HepG2 (cell line): ENCODE measurements around the gene UBE2D4. TPM values are rescaled to one million over a fixed set of nuclear protein-coding genes. Genes with fewer than 3 reads are reported as not detected.

Experiments used
- ATAC-seq: fragments of 200-7000 bp; cut with Tn5 transposase; 3 replicates; pipeline ENCODE4 v1.9.1; 2020; ENCODE audit warnings: mild to moderate bottlenecking, moderate library complexity
- BruUV-seq: library from RNA; stranded (reverse); fragments of 400-500 nt; replicated peaks from 2 replicates; lab custom pipeline; 2021; lab: Mats Ljungman, UMichigan
- CTCF ChIA-PET: fragments of 300-600 bp; formaldehyde crosslinking; extraction: SDS; loops from one replicate; lab custom pipeline; 2021; ENCODE audit warnings: low total read pairs, inconsistent platforms, low intra/inter-chr PET ratio; lab: Yijun Ruan, JAX
- POLR2A ChIA-PET: fragments of 350-600 bp; sonication (Branson Sonifier 250); formaldehyde crosslinking; loops from one replicate; lab custom pipeline; 2020; ENCODE audit warnings: antibody characterized with exemption, inconsistent platforms; lab: Yijun Ruan, JAX
- DNase-seq: peaks from one replicate; pipeline ENCODE4 v3.0.0-alpha.2; 2015; ENCODE audit warnings: low spot score
- FAIRE-seq: peaks from 3 replicates; lab custom pipeline; 2011; peaks lifted over from hg19 to GRCh38; lab: Jason Lieb, UNC
- H2AFZ ChIP-seq: one replicate; pipeline ENCODE4 v1.6.1; 2011; ENCODE audit warnings: low read length, inconsistent platforms
- H3K27ac ChIP-seq: fragments of 300-600 bp; 3 replicates; pipeline ENCODE4 v1.8.0; 2011; ENCODE audit warnings: mixed run types, mild to moderate bottlenecking, mixed read lengths, low read length, inconsistent platforms; ENCODE audit not compliant: insufficient read depth; ENCODE audit errors: extremely low read length
- H3K27me3 ChIP-seq, 2 experiments: fragments of 200-600 bp in 1 of 2; 2 replicates in 1 of 2; 3 replicates in 1 of 2; pipeline versions ENCODE4 v1.6.0 to v1.8.0; 2011; ENCODE audit warnings: low read length in 2 of 2, mild to moderate bottlenecking in 2 of 2, moderate library complexity in 2 of 2, inconsistent platforms in 1 of 2; ENCODE audit not compliant: insufficient read depth in 2 of 2, control insufficient read depth in 1 of 2
- H3K36me3 ChIP-seq, 2 experiments: fragments of 200-600 bp in 1 of 2; replicated peaks in 1 of 2; 2 replicates in 1 of 2; 3 replicates in 1 of 2; pipeline versions ENCODE4 v1.5.1 to v1.8.0; 2011; ENCODE audit warnings: low read length in 2 of 2, inconsistent platforms in 1 of 2; ENCODE audit not compliant: insufficient read depth in 2 of 2, control insufficient read depth in 1 of 2
- H3K4me1 ChIP-seq: 2 replicates; pipeline ENCODE4 v1.5.1; 2012; ENCODE audit warnings: low read length, inconsistent platforms; ENCODE audit not compliant: insufficient read depth
- H3K4me2 ChIP-seq: 2 replicates; pipeline ENCODE4 v1.6.0; 2011; ENCODE audit warnings: low read depth, low read length, inconsistent platforms
- H3K4me3 ChIP-seq, 3 experiments: fragments of 200-600 bp in 1 of 3; sonication (generic), shearing (Covaris generic) in 1 of 3; replicated peaks in 1 of 3; 2 replicates each; pipeline ENCODE4 v1.5.1; 2011 to 2016; ENCODE audit warnings: low read length in 3 of 3, inconsistent platforms in 2 of 3, low read depth in 2 of 3, mild to moderate bottlenecking in 2 of 3, control low read depth in 1 of 3, mixed read lengths in 1 of 3; ENCODE audit not compliant: insufficient read depth in 1 of 3
- H3K79me2 ChIP-seq: one replicate; pipeline ENCODE4 v1.6.1; 2011; ENCODE audit warnings: low read length, inconsistent platforms; ENCODE audit not compliant: insufficient read depth
- H3K9ac ChIP-seq: 2 replicates; pipeline ENCODE4 v1.6.0; 2011; ENCODE audit warnings: mild to moderate bottlenecking, low read depth, low read length, inconsistent platforms; ENCODE audit not compliant: insufficient read depth
- H3K9me3 ChIP-seq: 2 replicates; pipeline ENCODE4 v1.5.1; 2012; ENCODE audit warnings: mild to moderate bottlenecking, low read length
- H4K20me1 ChIP-seq: 2 replicates; pipeline ENCODE4 v1.6.0; 2011; ENCODE audit warnings: inconsistent platforms, mild to moderate bottlenecking, low read length, moderate library complexity; ENCODE audit not compliant: insufficient read depth
- ESRRA ChIP-seq: sonication (generic); formaldehyde crosslinking; IDR thresholded peaks from 2 replicates; pipeline ENCODE4 v1.5.1; 2020; ENCODE audit warnings: mild to moderate bottlenecking, low read depth, missing genetic modification reagents
- FOXJ3 ChIP-seq: sonication (generic); formaldehyde crosslinking; IDR thresholded peaks from 2 replicates; pipeline ENCODE4 v1.4.0; 2020; ENCODE audit warnings: missing genetic modification reagents, mild to moderate bottlenecking, borderline replicate concordance
- GMEB2 ChIP-seq: IDR thresholded peaks from 2 replicates; pipeline ENCODE4 v1.6.1; 2016; ENCODE audit warnings: missing biosample characterization, missing genetic modification reagents, low read depth
- PHF20 ChIP-seq: sonication (generic); formaldehyde crosslinking; IDR thresholded peaks from 2 replicates; pipeline ENCODE4 v1.5.0; 2020; ENCODE audit warnings: mild to moderate bottlenecking, missing genetic modification reagents
- SAFB2 ChIP-seq: sonication (generic); formaldehyde crosslinking; IDR thresholded peaks from 2 replicates; pipeline ENCODE4 v1.5.1; 2020; ENCODE audit warnings: missing genetic modification reagents, low read depth, mild to moderate bottlenecking, borderline replicate concordance
- SETDB1 ChIP-seq: sonication (generic); formaldehyde crosslinking; IDR thresholded peaks from 2 replicates; pipeline ENCODE4 v1.5.1; 2020; ENCODE audit warnings: missing genetic modification reagents, mild to moderate bottlenecking, borderline replicate concordance
- TRIM22 ChIP-seq: fragments of 450-650 bp; IDR thresholded peaks from 2 replicates; pipeline ENCODE4 v1.6.1; 2017
- TSC22D2 ChIP-seq: sonication (generic); formaldehyde crosslinking; IDR thresholded peaks from 2 replicates; pipeline ENCODE4 v1.5.1; 2020; ENCODE audit warnings: missing genetic modification reagents, mild to moderate bottlenecking, borderline replicate concordance
- ZFP36L2 ChIP-seq: sonication (generic); formaldehyde crosslinking; IDR thresholded peaks from 2 replicates; pipeline ENCODE4 v1.4.0; 2020; ENCODE audit warnings: missing genetic modification reagents
- ZFP62 ChIP-seq: sonication (generic); formaldehyde crosslinking; IDR thresholded peaks from 2 replicates; pipeline ENCODE4 v1.4.0; 2020; ENCODE audit warnings: missing genetic modification reagents
- ZNF260 ChIP-seq: sonication (generic); formaldehyde crosslinking; IDR thresholded peaks from 2 replicates; pipeline ENCODE4 v1.4.0; 2020; ENCODE audit warnings: missing genetic modification reagents, low read depth, mild to moderate bottlenecking, borderline replicate concordance
- ZNF383 ChIP-seq: sonication (generic); formaldehyde crosslinking; IDR thresholded peaks from 2 replicates; pipeline ENCODE4 v1.4.0; 2020; ENCODE audit warnings: missing genetic modification reagents, mild to moderate bottlenecking, borderline replicate concordance
- ZNF576 ChIP-seq: sonication (generic); formaldehyde crosslinking; IDR thresholded peaks from 2 replicates; pipeline ENCODE4 v1.4.0; 2020; ENCODE audit warnings: mild to moderate bottlenecking, missing genetic modification reagents
- ZNF704 ChIP-seq: sonication (generic); formaldehyde crosslinking; IDR thresholded peaks from 2 replicates; pipeline ENCODE4 v1.8.1; 2023; ENCODE audit warnings: mild to moderate bottlenecking, inconsistent platforms, moderate library complexity, missing genetic modification reagents, borderline replicate concordance
- ZNF781 ChIP-seq: sonication (generic); formaldehyde crosslinking; IDR thresholded peaks from 2 replicates; pipeline ENCODE4 v1.5.1; 2020; ENCODE audit warnings: borderline replicate concordance, mild to moderate bottlenecking, missing genetic modification reagents; ENCODE audit errors: not compliant biosample characterization
- WGBS: methylation state at CpG from one replicate; pipeline ENCODE4 v1.1.6; 2017; ENCODE audit warnings: low lambda C conversion rate; 5-methylcytosine and 5-hydroxymethylcytosine counted together
- in situ Hi-C: cut with HindIII; loops from 2 replicates; pipeline ENCODE4 v1.10.0; 2017; ENCODE audit warnings: low pct_unique_long_range_greater_than_20kb; ENCODE audit not compliant: extremely low pct_ligation_motif_present
- intact Hi-C: fragments of 100-400 bp; cut with micrococcal nuclease; formaldehyde crosslinking; loops from one replicate; pipeline ENCODE4 v1.10.0; 2022; ENCODE audit not compliant: unreplicated experiment
- polyA plus RNA-seq, 8 experiments: library from polyadenylated mRNA; depleted of rRNA in 3 of 8; stranded (reverse) in 7 of 8; unstranded in 1 of 8; fragments of >200 nt; fragmentation: Illumina TruSeq in 4 of 8; extraction: Trizol in 4 of 8; gene quantifications; 2 replicates each; pipeline versions ENCODE4 v1.2.1 to v1.2.3, GENCODE V29; 2011 to 2016; ENCODE audit warnings: low read depth in 4 of 8, missing spikeins in 1 of 8, mixed read lengths in 1 of 8; ENCODE audit not compliant: insufficient read depth in 1 of 8
- total RNA-seq, 5 experiments: library from RNA; depleted of rRNA; stranded (reverse); fragments of >200 nt; fragmentation: Illumina TruSeq; extraction: Trizol; gene quantifications; 2 replicates each; pipeline ENCODE4 v1.2.3, GENCODE V29; 2016; ENCODE audit warnings: low read depth in 1 of 5

UBE2D4 gene
- total and polyA plus RNA-seq, 2 of the 13 experiments (the other 11 are each of a cell fraction or from before 2014, with no cell fraction given): 9.9 to 16.0 TPM

GRCh38 chr7:43890468-43890867 lies 35.8 kb upstream of the UBE2D4 start:
- no peak overlapping the region for H2AFZ ChIP-seq
- H3K9ac ChIP-seq: no peak overlapping the region
- no peak overlapping the region for H3K4me2 ChIP-seq
- FAIRE-seq: no peak
- intact Hi-C loops (no loop called here), in situ Hi-C loops (no loop called here)
- peaks cover 10% of the 10 kb centered on the region for H4K20me1 ChIP-seq
- CTCF ChIA-PET: no interaction called here
- H3K79me2 ChIP-seq: peaks cover 55% of the 10 kb centered on the region
- POLR2A ChIA-PET: no interaction called here
- DNase-seq: no peak
- WGBS: 85% methylated on average over 6 of the region's 6 CpGs
- H3K27me3 ChIP-seq: no peaks in the 10 kb centered on the region
- H3K9me3 ChIP-seq: no peaks in the 10 kb centered on the region
- no peak for ATAC-seq
- H3K4me1 ChIP-seq: no peaks in the 10 kb centered on the region
- H3K4me3 ChIP-seq: no peak overlapping the region
- BruUV-seq: no TSS peak
- no peak overlapping the region for H3K27ac ChIP-seq
- H3K36me3 ChIP-seq: peaks cover 3 to 16% of the 10 kb centered on the region in 2 experiments; a peak in 3 of 5 replicates
- TF ChIP-seq SETDB1 (CRISPR knock-in tag) (no peak), ZNF260 (CRISPR knock-in tag) (no peak), TRIM22 (no peak), ZNF704 (CRISPR knock-in tag) (no peak), ZNF576 (CRISPR knock-in tag) (no peak), ZFP62 (no peak), SAFB2 (CRISPR knock-in tag) (no peak), TSC22D2 (CRISPR knock-in tag) (no peak), PHF20 (CRISPR knock-in tag) (no peak), ESRRA (CRISPR knock-in tag) (no peak), ZNF781 (CRISPR knock-in tag) (no peak), ZNF383 (CRISPR knock-in tag) (no peak), GMEB2 (CRISPR knock-in tag) (no peak), FOXJ3 (no peak), ZFP36L2 (CRISPR knock-in tag) (no peak)
